PC-3 (cell line): Measurements from ENCODE around the gene TMEM255B.
"Not testable (repeated sequence)": the region's sequence is repeated elsewhere in the genome, so short reads cannot be mapped to it uniquely, and the experiment has no call there.

Experiments
- CTCF ChIP-seq: fragments of 300-600 bp; sonication (generic); conservative IDR thresholded peaks from 2 replicates; pipeline ENCODE4 v1.5.1; 2017; ENCODE audit warnings: antibody characterized with exemption, low read depth, mild to moderate bottlenecking, low read length
- EZH2 ChIP-seq: fragments of 300-600 bp; sonication (generic); IDR thresholded peaks from one replicate; pipeline ENCODE4 v1.6.1; 2017; ENCODE audit warnings: antibody characterized with exemption, mild to moderate bottlenecking, low read length; ENCODE audit not compliant: unreplicated experiment

DNA sequence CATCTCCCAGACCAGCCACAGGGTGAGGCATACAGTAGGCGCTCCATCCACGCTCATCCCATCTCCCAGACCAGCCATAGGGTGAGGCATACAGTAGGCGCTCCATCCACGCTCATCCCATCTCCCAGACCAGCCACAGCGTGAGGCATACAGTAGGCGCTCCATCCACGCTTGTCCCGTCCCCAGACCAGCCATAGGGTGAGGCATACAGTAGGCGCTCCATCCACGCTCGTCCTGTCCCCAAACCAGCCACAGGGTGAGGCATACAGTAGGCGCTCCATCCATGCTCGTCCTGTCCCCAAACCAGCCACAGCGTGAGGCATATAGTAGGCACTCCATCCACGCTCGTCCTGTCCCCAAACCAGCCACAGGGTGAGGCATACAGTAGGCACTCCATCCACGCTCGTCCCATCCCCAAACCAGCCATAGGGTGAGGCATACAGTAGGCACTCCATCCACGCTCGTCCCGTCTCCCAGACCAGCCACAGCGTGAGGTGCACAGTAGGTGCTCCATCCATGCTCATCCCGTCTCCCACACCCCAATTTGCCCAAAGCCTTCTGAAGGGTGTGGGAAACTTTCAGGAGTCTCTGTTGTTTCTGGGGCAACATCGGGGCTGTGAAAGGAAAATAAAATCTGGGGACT is 13.4 kb upstream of the TMEM255B start:
- TF ChIP-seq EZH2, CTCF: not testable (repeated sequence)
